ENCODE measurements around the gene CCNQ.
"Not testable (repeated sequence)": the region's sequence is repeated elsewhere in the genome, so short reads cannot be mapped to it uniquely, and the experiment has no call there.

Gene CCNQ

DNA sequence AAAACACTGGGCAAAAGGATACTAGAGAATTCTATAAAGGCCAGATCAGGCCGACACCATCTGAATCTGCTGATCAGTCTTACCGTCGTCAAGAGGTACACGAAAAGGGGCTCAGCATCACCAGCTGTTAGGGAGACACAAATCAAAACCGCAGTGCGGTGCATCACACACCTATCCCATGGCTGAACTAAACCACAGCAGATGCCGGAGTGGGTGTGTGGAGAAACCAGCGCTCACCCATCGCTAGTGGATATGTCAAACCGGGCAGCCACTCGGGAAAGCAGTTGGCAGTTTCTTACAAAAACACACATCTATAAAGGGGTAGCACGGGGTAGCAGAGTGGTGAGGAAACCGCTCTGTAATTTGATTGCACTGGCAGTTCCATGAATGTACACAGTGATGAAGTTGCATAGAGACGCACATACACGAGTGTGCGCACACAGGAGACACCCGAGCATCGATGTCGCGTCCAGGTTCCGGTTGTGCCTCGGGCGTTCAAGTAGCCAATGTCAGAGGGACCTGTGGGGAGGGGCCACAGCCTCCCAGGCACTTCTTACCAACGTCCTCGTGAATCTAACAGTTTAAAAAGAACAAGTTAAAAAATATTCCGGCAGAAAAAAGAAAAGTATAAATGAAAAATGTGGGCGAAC, 23.1 kb upstream of the CCNQ start:
- no peak for DNase-seq

GRCh38 chrX:153620576-153620975, 21.6 kb upstream of the CCNQ start:
- DNase-seq = no peak

DNA sequence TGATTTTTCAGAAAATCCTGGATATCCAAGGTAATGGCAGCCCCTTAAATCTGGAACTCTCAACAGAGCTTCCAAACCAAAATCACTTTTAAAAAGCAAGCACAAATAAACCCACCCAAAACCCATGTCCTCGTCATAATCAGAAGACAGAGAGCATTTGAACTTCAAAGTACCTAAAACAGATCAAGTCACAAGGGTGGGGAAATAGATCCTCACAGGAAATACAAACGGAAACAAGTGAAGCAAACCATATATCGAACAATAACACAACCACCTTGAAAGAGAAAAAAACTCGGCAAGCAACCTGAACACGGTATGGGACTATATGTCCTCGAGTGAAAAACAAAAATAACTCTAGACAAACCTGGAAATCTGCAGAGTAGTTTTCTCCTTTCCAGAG, 15.9 kb upstream of the CCNQ start:
- no peak for DNase-seq

- no peak for DNase-seq
Observed at GRCh38 chrX:153612413-153612812, 13.5 kb upstream of the CCNQ start.

DNA sequence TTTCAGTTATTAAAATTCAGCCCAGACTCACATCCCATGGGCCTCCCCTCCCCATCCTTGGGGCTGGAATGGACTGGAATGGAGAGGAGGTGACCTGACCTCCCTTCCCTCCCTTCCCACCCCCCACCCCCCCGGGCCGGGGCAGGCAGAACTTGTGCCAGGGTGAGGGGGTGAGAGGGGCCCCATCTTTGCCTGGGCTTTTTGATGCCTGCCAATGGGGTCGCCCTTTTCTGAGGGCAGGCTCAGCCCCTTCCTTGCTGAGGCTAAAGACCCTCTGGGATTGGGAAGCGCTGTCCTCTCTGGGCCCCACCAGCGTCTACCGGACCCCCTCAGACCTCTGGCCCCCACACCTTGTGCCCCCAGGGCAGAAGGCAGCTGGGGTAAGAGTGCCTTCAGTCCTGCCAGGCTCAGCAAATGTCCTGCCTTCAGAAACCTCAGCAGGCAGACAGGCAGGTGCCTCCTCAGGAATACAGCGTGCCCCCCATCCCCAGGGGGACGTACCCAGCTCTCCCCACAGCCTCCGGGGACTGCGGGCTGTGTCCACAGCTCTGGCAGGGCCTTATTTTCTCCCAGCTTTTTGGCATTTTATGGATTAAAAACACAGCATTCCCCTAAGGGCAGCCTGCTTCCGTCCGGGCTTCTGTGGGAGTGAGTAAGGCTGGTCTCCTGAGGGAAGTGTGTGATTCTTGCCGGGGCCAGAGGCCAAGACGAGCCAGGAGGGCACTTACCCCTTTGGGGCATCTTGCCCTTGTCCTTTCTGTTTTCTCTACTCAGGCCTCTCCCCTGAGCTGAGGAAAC, 12.6 kb upstream of the CCNQ start:
- no peak for DNase-seq

GRCh38 chrX:153610836-153611213, 11.9 kb upstream of the CCNQ start:
- DNase-seq = no peak

DNA sequence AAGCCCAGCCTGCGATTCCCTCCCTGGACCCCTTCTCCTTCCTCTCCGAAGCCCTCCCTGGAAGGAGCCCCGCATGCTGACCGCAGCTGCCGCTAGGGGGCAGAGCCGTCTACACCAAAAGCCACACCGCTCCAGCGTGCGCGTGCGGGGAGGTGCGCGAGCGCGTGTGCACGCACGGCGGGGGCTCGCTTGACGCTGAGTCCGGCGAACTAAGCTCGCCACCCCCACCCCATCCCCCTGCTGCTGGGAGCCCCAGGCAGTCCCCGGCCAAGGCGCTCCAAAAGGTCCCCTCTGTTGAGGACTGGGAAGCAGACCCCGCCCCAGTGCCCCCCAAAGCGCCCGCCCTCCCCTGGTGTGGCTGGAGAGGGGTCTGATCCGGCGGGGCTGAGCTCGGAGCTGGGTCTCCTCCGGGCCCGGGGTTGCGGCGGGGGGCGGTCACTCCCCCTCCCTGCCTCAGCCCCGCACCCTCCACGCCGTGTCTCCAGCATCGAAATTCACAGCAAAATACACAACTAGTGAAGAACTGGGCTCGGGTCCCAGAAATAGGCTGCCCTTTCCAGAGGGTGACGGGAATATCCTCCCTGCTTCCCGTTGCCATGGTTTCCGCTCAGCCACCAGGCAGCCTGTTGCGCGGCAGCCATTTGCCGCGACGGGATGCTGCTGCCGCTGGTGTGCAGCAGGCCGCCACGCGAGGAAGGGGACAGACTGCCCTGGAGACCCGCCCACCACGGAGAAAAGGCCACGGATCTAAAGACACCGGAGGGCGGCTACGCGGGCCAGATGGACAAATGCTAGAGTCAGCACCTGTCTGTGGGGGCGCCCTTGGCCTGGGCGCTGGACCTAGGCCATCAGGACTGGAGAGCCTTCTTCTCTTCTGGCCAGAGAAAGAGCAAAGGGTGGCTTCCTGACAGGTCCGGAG, 11.2 kb upstream of the CCNQ start:
- DNase-seq = peak; percentile 87

DNA sequence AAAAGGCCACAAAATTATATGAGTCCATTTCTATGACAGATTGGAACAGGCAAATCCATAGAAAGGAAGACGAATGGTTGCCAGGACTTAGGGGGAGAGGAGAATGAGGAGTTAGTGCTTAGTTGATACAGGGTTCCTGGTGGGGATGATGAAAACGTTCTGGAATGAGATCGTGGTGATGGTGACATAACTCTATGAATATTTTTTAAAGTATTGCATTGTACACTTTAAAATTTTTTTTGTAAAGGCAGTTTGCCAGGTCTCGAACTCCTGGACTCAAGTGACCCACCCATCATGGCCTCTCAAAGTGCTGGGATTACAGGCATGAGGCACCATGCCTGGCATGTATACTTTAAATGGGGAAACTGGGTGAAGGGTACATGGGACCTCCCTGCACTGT, 9.9 kb upstream of the CCNQ start:
- DNase-seq = no peak

- DNase-seq = no peak
Observed at GRCh38 chrX:153608376-153608775, 9.4 kb upstream of the CCNQ start.

- no peak for DNase-seq
Observed at GRCh38 chrX:153606503-153606902, 7.6 kb upstream of the CCNQ start.

GRCh38 chrX:153604666-153605380, 5.9 kb upstream of the CCNQ start:
- not testable (repeated sequence) for DNase-seq

GRCh38 chrX:153603131-153603656, 4.3 kb upstream of the CCNQ start:
- DNase-seq = no peak

GRCh38 chrX:153602601-153603000, 3.7 kb upstream of the CCNQ start:
- DNase-seq = no peak

DNA sequence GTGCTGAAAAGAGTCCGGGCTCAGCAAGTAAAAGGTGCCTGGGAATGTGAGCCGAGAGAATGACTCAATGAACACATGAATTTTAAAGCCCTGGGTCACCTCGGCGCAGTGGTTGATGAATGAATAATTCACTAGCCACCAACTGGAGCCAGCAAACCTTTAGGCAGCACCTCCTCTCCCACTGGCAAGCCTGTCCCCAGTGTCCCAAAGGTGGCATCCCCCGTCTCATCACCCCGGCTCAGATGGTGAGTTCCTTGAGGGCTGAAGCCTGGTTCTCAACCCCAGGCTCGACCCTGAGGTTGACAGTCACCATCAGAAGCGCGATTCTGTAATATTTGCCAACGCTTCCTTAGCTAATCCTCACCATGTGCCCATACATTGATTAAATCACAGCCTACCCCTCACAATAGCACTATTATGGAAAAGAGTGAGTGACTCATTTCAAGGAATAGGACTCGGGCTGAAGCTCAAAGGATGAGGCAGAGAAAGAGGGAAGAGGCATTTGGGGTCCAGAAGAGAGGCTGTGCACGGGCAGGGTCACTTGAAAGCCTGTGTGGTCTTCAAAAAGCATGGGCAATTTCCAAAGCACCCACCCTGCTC, 2.7 kb upstream of the CCNQ start:
- DNase-seq = no peak

- no peak for DNase-seq
Observed at GRCh38 chrX:153600921-153601320, 2.0 kb upstream of the CCNQ start.

DNA sequence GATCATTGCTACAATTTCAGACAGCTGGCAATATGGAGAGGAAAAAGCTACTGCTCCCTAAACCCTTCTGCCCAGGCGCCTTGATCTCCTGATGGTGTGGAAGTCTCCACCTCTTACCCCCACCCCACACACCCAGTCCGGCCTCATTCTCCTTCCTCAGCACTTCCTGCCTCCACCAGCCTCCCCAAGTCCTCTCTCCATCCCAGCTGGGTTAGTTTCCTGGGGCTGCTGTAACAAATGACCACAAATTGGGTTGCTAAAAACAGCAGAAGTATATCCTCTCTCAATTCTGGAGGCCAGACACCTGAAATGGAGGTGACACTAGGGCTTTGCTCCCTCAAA, 1.1 kb upstream of the CCNQ start:
- peak; percentile 34 for DNase-seq

- DNase-seq = peak; percentile 94
Observed at GRCh38 chrX:153599192-153600031, 473 bp upstream of the CCNQ start.

DNA sequence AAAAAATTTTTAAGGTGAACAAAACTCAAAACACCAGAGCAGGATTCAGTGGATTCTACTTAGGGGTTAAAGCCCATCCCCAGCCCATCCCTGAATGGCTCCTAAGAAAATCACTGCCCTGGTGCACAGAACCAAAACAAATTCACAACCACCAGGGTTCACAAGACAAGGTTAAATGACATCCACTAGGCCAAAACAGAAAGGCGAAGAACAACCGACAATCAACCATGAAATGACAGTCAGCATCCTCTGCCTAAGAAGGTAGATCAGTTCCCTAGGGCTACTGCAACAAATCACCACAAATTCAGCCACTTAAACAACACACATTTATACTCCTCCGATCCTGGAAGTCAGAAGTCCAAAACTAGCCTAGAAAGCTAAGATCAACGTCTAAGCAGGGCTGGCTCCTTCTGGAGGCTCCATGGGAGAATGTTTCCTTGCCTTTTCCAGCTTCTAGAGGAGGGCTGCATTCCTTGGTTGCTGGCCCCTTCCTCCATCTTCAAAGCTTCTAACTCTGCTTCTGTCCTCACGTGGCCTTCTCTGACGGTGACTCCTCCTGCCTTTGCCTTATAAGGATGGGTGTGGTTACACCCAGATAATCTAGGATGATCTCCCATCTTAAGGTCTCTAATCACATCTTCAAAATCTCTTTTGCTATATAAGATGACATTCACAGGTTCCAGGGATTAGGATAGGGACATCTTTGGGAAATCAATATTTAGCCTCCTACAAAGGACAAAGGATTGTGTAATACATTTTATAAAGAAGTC, 1.8 kb downstream of the CCNQ start:
- DNase-seq = no peak

DNA sequence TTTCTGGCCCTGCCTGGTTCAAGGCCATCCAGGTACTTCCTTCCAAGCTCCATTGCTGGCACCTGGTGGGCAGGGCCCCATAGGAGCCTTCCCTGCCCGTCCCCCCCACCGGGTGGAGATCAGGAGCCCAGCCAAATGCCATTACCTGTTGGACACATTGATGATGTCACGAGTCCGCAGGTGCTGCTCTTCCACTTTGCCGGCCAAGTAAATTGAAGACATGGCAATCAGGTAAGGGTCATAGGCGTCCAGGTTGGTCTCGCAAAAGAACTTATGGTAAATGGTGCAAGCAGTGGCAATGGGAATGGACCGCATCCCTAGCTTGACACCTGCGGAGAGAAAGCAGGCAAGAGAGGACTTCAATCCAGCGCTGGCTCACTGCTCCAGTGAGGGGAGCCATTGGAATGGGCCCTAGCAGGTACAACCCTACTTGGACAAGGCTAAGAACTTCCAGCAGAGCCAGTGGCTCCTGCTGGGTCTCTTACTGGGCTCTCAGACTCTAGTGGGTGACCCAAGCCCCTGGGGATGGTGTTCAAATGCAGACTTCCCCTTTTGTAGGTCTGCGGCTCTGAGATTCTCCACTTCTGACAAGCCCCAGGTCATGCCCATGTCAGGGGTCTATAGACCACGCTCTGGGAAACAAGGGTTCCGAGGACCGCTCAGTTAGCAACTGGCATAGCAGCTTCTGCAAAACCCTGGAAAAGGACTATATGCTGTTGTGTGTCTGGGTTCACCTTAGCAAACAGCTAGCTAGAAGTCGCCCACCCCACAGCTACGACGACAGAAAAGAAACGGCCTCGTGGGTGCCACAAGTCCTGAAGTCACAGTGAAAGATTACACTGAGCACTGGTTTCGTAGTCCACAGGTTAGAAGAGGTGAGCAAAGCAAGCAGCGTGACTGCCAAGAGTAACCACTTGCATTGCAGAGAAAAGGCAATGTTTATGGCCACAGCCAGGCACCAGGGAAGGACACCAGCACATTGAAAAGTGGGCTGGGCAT, 2.8 kb downstream of the CCNQ start:
- DNase-seq = no peak

Data from DMS53 (cell line).